H1 (cell line): ENCODE measurements around the gene S100A14. TPM values are rescaled to one million over a fixed set of nuclear protein-coding genes. Genes with fewer than 3 reads are reported as not detected.

Experiments used
- ATF3 ChIP-seq: IDR thresholded peaks from 2 replicates; pipeline ENCODE4 v1.6.1; 2011; ENCODE audit warnings: low read depth, mild to moderate bottlenecking, low read length; ENCODE audit not compliant: insufficient read depth
- CEBPB ChIP-seq: IDR thresholded peaks from 2 replicates; pipeline ENCODE4 v1.6.1; 2012; ENCODE audit warnings: low read depth, low read length
- CHD1 ChIP-seq: IDR thresholded peaks from 2 replicates; pipeline ENCODE4 v1.6.1; 2012; ENCODE audit warnings: low read depth, low read length, improper control_type of control experiment
- CREB1 ChIP-seq: IDR thresholded peaks from 2 replicates; pipeline ENCODE4 v1.6.1; 2012; ENCODE audit warnings: inconsistent platforms
- CTCF ChIP-seq, 3 experiments: IDR thresholded peaks; 1 replicate in 2 of 3; 2 replicates in 1 of 3; pipeline versions ENCODE4 v1.5.1 to v1.6.1; 2011; ENCODE audit warnings: low read length in 3 of 3, mild to moderate bottlenecking in 3 of 3, inconsistent platforms in 2 of 3, low read depth in 1 of 3, moderate library complexity in 1 of 3; ENCODE audit not compliant: insufficient read depth in 1 of 3; ENCODE audit errors: control extremely low read depth in 1 of 3
- EGR1 ChIP-seq: IDR thresholded peaks from 2 replicates; pipeline ENCODE4 v1.6.1; 2011; ENCODE audit warnings: low read depth, low read length, borderline replicate concordance
- FOSL1 ChIP-seq: IDR thresholded peaks from 2 replicates; pipeline ENCODE4 v1.6.1; 2011; ENCODE audit warnings: mild to moderate bottlenecking, low read depth, low read length, moderate library complexity; ENCODE audit not compliant: insufficient read depth
- JUN ChIP-seq: IDR thresholded peaks from 2 replicates; pipeline ENCODE4 v1.6.1; 2011; ENCODE audit warnings: low read depth, mild to moderate bottlenecking, improper control_type of control experiment, low read length
- JUND ChIP-seq: IDR thresholded peaks from 2 replicates; pipeline ENCODE4 v1.6.1; 2011; ENCODE audit warnings: mild to moderate bottlenecking, improper control_type of control experiment, low read length
- RAD21 ChIP-seq, 2 experiments: IDR thresholded peaks in 1 of 2; conservative IDR thresholded peaks in 1 of 2; 2 replicates each; pipeline ENCODE4 v1.6.1; 2011; ENCODE audit warnings: low read depth in 2 of 2, low read length in 2 of 2, improper control_type of control experiment in 1 of 2, inconsistent platforms in 1 of 2, mild to moderate bottlenecking in 1 of 2, moderate library complexity in 1 of 2
- RNF2 ChIP-seq: fragments of 200-900, 300-1000 bp; sonication (generic); IDR thresholded peaks from 2 replicates; pipeline ENCODE4 v1.7.1; 2016; ENCODE audit warnings: borderline replicate concordance, low read depth, mild to moderate bottlenecking, antibody characterized with exemption, low read length; ENCODE audit not compliant: poor library complexity, severe bottlenecking; ENCODE audit errors: missing control alignments
- SP2 ChIP-seq: IDR thresholded peaks from 2 replicates; pipeline ENCODE4 v1.6.1; 2012; ENCODE audit warnings: mild to moderate bottlenecking, low read length, inconsistent platforms
- SRF ChIP-seq: IDR thresholded peaks from 2 replicates; pipeline ENCODE4 v1.6.1; 2011; ENCODE audit warnings: mild to moderate bottlenecking, low read depth, low read length, moderate library complexity
- TAF1 ChIP-seq: IDR thresholded peaks from 2 replicates; pipeline ENCODE4 v1.6.1; 2011; ENCODE audit warnings: mild to moderate bottlenecking, low read depth, low read length
- TBP ChIP-seq: IDR thresholded peaks from 2 replicates; pipeline ENCODE4 v1.6.1; 2011; ENCODE audit warnings: low read depth, low read length, improper control_type of control experiment
- TEAD4 ChIP-seq: IDR thresholded peaks from 2 replicates; pipeline ENCODE4 v1.6.1; 2012; ENCODE audit warnings: low read depth, low read length, inconsistent platforms, mixed read lengths
- YY1 ChIP-seq: IDR thresholded peaks from 2 replicates; pipeline ENCODE4 v1.6.1; 2011; ENCODE audit warnings: low read depth, mild to moderate bottlenecking, low read length
- polyA plus RNA-seq, 7 experiments: library from polyadenylated mRNA; depleted of rRNA in 3 of 7; stranded (reverse) in 5 of 7; unstranded in 2 of 7; fragments of >200 nt in 5 of 7; fragments of 200-250 nt in 2 of 7; gene quantifications; 1 replicate in 5 of 7; 2 replicates in 1 of 7; 4 replicates in 1 of 7; pipeline versions ENCODE4 v1.2.1 to v1.2.3, GENCODE V29; 2011 to 2013; ENCODE audit warnings: missing spikeins in 2 of 7, mixed read lengths in 2 of 7
- total RNA-seq: library from RNA; stranded (reverse); fragmentation: NEBNext Ultra II Directional; extraction: Animal tissue kit (Norgen Biotek cat#: 25700); gene quantifications from 2 replicates; pipeline ENCODE4 v1.2.1, GENCODE V29; 2021
- TF ChIP-seq, protein P1 (sequence below): IDR thresholded peaks from 2 replicates; pipeline ENCODE4 v1.6.1; 2012; ENCODE audit warnings: low read length, inconsistent platforms

Gene S100A14
- total and polyA plus RNA-seq, 2 of the 8 experiments (the other 6 are each of a cell fraction or from before 2014, with no cell fraction given) = 1.4 to 5.3 TPM

DNA sequence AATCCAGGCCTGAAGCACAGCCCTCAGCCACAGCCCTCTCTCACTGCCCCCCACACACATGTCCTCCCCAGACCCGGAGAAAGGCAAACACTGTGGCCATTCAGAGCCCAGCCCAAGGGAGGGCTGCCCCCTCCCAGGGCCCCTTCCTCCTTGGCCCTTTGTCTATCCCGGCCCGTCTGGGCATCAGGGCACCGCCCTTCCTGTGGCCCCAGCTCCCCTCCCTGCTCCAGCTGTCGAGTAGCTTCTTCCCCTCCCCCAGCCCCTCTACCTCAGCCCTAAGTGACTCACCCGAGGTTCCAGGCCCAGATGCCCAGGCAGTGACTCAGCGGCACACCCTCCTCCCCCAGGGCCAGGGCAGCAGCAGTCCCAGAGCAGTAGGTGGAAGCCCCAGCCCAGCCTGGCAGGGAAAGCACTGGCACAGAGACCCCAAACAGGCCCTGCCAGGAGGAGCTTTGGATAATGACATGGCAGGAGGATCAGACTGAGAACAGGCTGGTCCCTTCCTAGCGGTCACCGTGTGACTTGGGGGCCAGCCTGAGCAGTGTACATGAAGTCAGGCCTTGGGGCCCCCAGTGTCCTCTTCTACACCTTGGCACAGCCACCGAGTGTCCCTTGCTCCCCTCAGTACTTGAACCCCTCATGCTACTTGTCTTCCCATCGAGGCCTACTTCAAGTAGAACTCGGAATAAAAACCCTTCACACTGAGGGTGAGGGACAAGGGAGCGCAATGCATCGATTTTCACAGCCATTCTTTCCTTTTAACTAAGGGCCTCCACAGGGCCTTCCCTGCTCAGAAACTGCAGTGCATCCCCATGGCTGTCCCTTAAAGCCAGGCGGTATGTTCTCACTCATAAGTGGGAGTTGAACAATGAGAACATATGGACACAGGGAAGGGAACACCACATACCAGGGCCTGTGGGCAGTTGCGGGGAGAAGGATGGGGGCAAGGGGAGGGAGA, 49.4 kb downstream of the S100A14 start (continued):
- peak; percentile 41; the same call in 1 of the 2 replicates for TF ChIP-seq TBP
- TF ChIP-seq EGR1 = no peak
- TF ChIP-seq TAF1 = 0 out of 2 replicates have a peak, but pooled peaks have one; percentile 18
- no peak for TF ChIP-seq CTCF (IDR thresholded peaks at IDR 0.05; ENCODE audit: control extremely low read depth in 1 of 3, insufficient read depth in 1 of 3, low read depth in 1 of 3, low read length in 3 of 3)
- TF ChIP-seq YY1 = 0 out of 2 replicates have a peak, but pooled peaks have one; percentile 9
- TF ChIP-seq RNF2 = no peak
- TF ChIP-seq CEBPB = no peak
- peak; percentile 96 for TF ChIP-seq JUN
- TF ChIP-seq, protein P1, sequence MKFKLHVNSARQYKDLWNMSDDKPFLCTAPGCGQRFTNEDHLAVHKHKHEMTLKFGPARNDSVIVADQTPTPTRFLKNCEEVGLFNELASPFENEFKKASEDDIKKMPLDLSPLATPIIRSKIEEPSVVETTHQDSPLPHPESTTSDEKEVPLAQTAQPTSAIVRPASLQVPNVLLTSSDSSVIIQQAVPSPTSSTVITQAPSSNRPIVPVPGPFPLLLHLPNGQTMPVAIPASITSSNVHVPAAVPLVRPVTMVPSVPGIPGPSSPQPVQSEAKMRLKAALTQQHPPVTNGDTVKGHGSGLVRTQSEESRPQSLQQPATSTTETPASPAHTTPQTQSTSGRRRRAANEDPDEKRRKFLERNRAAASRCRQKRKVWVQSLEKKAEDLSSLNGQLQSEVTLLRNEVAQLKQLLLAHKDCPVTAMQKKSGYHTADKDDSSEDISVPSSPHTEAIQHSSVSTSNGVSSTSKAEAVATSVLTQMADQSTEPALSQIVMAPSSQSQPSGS = no peak
- no peak for TF ChIP-seq CHD1
- 0 out of 2 replicates have a peak, but pooled peaks have one; percentile 5 for TF ChIP-seq FOSL1
- peak; percentile 55; the same call in 1 of the 2 replicates for TF ChIP-seq ATF3
- no peak for TF ChIP-seq SRF
- peak; percentile 99 for TF ChIP-seq JUND
- TF ChIP-seq SP2 = no peak
- no peak for TF ChIP-seq TEAD4
- TF ChIP-seq RAD21 (IDR thresholded peaks at IDR 0.05 in 1 of 2, conservative IDR thresholded peaks at IDR 0.05 in 1 of 2; ENCODE audit: low read depth in 2 of 2, low read length in 2 of 2) = no peak; a peak in 2 of 4 replicates
- no peak for TF ChIP-seq CREB1
